ENCODE measurements around the gene HLA-B.

HLA-B gene

DNA sequence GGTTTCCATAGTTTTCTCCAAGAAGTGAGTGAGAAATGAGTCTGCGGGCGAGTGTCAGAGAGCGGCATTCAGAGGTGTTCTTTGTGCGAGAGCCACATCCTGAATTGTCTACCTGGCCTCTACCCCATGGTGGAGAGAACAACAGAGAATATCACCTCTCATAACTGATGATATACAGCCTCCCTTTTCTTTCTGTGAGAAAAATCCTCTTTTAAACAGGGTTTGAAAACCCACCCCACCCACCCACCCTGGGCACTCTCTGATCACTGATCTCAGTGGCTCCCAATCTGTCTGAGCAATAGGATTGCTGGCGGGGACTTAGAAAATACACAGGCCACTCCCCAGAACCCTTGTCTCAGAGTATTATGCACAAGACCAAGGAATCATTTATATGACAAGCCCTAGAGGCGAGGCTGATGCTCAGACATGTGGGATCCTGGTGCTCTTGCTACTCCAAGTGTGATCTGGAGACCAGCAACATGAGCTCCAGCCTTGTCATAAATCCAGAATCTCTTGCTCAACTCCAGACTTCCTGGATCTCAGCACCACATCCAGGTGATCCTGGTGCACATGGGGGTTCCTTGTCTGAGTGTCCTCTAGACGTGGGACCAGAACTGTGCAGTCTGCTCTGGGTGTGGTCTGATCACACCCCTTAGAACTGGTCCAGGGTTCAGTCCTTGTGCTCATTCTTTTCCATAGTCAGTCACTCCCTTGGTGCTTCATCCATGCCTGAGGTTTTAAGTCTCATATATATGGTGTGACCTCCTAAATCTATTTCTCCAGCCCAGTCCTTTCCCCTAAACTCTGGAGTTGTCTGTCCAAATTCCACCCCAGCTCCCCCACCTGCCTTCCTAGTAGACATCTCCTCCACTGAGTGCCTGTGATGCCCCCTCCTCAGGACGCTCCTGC, 5.3 kb downstream of the HLA-B start:
- DNase-seq, result no peak

DNA sequence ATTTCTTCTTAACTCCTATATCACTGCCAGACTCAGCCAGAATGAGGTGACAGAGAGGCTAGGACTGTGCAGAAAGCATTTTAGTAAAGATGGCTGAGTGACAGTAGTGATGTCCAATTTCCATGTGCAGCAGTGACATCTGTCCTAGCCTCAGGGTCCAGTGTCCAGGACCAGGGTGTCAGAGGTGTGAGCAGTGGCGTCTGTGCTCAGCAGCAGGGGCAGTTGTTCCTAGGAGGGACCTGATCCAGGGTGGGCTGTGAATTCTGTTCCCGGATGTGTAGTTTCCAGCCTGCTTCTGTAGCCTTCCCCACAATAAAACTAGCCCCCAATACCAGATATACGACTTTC, 6.0 kb downstream of the HLA-B start:
- no peak for DNase-seq

DNA sequence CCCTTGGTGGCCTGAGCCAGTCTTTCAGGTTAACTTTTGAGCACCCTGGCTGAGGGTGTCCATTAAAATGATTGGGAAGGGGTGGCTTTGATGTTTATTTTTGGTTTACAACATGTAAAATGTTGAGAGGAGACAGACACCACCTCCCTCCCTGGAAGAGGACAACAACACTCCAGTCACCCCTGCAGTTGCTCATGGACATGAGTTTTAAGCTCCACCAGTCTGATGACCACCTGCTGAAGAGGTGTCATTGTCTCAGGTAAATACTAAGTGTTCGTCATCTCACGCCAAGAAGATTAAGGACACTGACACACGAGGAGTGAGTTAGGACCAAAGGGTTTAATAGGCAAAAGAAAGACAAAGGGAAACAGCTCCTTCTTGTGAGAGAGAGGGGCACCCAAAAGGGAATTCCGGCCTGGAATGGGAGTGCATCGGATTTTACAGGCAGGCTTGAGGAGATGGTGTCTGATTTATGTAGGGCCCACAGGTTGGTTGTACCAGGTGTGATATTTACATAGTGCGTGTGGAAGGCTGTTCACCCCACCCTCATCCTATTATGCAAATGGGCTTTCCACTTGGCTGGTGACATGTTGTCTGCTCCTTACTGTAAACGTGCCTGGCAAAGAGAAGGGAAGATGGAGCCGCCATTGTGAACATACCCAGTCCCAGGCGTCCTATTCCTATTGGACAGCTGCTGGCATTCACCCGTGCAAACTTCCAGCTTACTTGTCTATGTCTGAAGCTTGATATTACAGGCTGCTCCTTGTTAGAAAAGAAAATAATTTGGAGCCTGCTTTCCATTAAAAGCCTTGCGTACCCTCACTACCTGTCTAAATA, 6.6 kb downstream of the HLA-B start:
- peak in 1 of 3 experiments; percentile 5 for DNase-seq

GRCh38 chr6:31349301-31349700, 7.7 kb downstream of the HLA-B start:
- no peak for DNase-seq

GRCh38 chr6:31345026-31345730, 11.8 kb downstream of the HLA-B start:
- no peak for DNase-seq

DNA sequence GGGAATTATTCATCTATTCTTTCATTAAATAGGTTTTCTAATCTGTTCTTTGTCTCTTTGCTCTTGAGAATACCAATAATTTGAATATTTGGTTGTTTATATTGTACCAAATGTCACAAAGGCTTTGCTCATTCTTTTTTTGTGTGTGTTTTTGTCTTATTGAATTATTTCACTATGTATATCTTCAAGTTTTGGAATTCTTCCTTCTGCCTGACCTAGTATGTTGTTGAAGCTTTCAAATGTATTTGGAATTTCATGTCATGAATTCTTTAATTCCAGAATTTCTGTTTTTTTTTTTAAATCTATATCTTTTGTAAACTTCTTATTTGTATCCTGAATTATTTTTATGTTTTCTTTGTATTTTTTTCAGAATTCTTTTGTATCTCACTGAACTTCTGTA, 16.8 kb downstream of the HLA-B start:
- DNase-seq, result no peak

GRCh38 chr6:31339210-31339609, 17.8 kb downstream of the HLA-B start:
- DNase-seq, result no peak

DNA sequence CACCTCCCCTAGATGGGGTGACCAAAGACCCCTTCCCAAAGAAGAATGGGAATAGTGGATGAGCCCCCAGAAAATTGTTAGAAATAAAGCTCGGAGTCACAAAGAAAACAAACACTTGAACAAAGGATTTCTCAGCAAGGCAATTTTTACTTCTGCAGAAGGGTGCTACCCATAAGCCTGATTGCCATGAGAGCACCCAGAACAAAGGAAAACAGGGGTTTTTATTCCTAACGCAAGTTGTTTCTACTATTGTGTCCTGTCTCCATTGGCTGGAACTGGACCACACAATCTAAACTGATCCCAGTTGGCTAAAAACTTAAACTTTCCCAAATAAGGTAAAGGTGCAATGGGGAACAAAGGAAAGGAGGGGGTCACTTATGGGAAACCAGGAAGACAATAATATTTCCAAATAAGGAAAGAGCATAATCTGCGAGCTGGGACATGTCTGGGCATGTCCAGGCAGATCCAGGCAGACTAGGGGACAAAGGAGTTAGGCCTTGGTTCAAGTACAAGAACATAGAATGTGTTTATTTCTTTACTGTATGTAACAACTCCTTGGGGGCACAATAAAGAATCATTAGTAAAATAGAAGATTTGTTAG, 20.0 kb downstream of the HLA-B start:
- no peak for DNase-seq

- no peak for DNase-seq
Measured at GRCh38 chr6:31332637-31333602, 24.1 kb downstream of the HLA-B start.

DNA sequence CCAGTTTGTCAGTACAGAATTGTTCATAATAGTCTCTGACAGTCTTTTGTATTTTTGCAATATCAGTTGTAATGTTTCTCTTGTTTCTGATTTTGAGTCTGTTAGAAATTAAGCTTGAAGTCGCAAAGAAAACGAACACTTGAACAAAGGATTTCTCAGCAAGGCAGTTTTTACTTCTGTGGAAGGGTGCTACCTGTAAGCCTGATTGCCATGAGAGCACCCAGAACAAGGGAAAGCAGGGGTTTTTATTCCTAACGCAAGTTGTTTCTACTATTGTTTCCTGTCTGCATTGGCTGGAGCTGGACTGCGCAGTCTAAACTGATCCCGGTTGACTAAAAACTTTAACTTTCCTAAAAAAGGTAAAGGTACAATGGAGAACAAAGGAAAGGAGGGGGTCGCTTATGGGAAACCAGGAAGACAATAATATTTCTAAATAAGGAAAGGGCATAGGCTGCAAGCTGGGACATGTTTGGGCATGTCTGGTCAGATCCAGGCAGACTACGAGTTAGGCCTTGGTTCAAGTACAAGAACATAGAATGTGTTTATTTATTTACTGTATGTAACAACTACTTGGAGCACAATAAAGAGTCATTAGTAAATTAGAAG, 28.5 kb downstream of the HLA-B start:
- no peak for DNase-seq

DNA sequence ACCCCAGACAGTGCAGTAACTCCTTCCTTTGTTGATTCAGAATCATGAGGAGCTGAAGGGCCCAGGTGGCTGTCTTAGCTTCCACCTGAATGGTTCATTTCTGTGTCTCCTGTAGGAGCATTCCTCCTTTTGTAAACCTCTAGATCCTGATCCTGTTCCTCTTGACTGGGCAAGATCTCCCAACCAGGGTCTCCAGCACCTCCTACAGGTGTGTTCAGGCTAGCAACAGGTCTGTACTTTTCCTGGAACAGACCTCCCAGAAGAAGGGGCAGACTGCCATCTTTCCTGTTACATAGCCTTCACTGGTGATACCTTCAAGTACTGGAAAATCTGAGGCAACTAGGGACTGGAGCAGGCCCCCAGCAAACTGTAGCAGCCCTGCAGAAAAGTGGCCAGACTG, 35.2 kb downstream of the HLA-B start:
- DNase-seq, result no peak

DNA sequence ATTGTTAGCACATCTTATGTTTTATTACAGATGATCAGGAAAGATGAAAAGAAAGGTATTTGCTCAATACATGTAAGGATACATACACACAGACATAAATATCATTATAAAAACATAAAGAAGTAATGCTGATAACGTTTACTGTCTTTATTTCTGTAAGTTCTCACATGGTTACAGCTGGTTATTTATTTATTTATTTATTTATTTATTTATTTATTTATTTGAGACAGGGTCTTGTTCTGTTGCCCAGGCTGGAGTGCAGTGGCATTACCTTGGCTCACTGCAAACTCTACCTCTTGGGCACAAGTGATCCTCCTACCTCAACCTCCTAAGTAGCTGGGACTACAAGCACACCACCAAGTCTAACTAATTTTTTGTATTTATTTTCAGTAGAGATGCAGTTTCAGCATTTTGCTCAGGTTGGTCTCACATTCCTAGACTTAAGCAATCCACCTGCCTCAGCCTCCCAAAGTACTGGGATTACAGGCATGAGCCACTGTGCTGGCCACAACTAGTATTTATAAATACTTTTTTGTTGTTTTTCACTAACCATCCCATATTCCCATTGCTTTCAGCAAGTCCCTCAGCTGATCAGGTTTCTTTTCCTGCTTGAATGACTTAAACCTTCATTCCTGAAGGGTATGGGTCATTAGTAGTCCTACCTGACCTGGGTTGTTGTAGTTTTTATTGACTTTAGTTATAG, 35.8 kb downstream of the HLA-B start:
- DNase-seq, result no peak

DNA sequence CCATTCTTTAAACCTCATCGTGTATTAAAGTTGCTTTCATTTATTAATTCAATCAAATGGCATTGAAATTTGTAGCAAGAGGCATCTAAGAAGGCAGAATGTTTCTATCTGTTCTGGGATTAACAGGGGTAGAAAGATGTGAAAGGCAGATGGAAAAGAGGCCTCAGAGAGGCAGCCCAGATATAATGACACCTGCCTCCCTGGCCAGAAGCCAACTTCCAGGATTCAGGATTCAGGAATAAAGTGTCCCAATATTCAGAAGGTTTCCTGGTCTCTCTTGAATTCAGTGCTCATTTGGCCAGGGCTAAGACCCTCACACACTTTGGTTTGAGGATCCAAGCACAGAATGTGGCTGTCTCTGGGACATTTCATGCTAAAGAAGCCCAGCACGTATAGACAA, 39.9 kb downstream of the HLA-B start:
- DNase-seq, result no peak

- no peak for DNase-seq
Measured at GRCh38 chr6:31309641-31310040, 47.3 kb downstream of the HLA-B start.

DNA sequence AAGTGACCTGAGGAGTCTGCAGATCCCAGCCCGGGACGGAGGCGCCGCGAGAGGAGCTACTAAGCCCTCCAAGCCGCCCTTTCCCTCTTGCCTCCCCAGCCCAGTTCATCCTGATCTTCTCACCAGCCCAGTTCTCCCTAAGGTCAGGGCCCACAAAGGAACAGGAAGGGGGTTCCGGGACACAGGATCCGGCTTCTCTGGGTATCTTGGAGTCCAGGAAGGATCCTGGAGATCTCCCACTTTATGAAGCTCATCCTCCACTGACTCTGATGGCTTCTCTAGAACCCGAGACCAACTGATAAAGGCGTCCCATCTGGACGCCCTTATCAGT, 48.2 kb downstream of the HLA-B start:
- no peak for DNase-seq

DNA sequence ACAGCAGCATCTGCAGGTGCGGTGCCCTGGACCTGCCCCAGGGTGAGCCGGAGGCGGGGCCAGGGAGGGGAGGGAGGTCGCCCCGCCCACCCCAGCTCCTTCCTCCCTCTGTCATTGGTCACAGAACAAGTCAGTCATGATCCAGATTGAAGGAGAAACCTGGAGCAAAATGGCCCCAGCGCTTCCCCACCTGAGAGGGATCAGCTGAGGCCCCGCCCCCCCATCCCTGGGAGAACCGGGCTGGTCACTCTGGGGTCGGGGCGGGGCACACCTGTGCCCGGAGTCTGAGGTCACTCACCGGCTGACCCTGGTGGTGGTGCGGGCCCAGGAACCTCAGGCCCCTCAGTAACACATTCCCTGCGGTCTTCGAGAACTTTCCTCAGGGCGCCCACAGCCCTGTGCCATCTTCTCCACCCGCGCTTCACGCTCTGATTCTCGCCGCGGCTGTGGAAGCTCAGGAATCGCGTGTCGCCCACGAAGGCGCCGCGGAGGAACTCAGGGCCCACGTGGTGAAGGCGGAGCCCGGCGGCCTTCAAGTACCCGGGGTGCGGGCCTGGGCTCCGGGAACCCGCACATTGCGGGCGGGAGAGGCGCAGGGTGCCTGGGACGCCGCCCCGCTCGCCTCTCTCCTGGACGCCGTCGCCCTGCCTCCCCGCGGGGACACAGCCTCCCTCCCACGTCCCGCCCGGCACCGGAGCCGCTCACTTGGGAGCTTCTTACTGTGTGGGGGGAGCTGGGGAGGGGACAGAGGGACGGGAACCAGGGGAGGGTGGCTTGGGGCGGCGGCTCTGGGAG, 48.7 kb downstream of the HLA-B start:
- peak; percentile 68 to 86 (median 73) for DNase-seq

DNA sequence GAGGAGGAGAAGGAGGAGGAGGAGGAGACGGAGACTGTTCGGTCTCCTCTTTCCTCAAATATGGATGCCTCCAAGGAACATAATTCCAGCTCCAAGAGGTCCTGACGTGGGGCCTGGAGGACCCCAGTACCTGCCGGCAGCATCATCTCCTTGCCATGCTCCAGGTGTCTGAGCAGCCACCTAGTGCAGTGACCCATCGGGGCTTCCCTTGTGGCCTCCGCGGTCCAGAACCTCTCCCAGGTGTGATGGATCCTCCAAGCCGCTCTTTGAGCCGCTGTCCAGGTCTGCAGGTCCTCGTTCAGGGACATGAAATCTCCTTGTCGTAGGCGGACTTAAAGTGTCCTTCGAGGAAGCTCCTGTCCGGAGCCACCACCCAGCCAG, 49.3 kb downstream of the HLA-B start:
- no peak for DNase-seq

DNA sequence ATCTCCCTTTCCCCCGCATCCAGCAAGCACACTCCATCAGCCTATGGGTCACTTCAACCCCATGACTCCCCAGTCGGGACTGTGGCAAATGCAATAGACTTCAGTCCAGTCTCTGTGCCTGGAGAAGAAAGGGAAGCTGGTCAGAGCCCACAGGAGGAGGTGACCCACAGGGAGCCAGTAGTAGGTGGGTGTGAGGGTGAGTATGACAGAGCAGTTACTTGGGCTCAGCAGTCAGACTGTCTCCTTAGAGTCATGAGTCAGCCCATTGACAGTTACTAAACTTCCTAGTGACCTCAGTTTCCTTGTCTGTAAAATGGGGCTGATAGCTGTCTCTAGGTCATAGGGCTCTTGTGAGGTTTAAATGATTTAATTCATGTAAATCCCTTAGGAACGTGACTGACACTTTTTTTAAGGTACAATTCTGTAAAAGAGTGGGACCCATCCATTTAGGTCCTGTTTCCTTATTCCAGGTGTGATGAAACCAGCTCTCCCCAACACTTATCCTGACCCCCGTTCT, 51.2 kb downstream of the HLA-B start:
- DNase-seq, result no peak

- DNase-seq, result no peak
Measured at GRCh38 chr6:31304683-31305082, 52.3 kb downstream of the HLA-B start.

Measured in NCI-H1417 (cell line).